NB4 (cell line): ENCODE results near the gene CTNNA3.

Experiments
- DNase-seq: peaks from one replicate; pipeline ENCODE4 v3.0.0; 2010; ENCODE audit warnings: low read depth
- H3K4me3 ChIP-seq: one replicate; pipeline ENCODE4 v1.5.1; 2011; ENCODE audit warnings: mild to moderate bottlenecking, low read depth, low read length, moderate library complexity
- MYC ChIP-seq: IDR thresholded peaks from 2 replicates; pipeline ENCODE4 v1.6.1; 2011; ENCODE audit warnings: low read depth, low read length
- POLR2A ChIP-seq: IDR thresholded peaks from 2 replicates; pipeline ENCODE4 v1.6.1; 2011; ENCODE audit warnings: mild to moderate bottlenecking; ENCODE audit not compliant: insufficient read length; ENCODE audit errors: extremely low read depth
- TF ChIP-seq, protein P1 (sequence below): IDR thresholded peaks from 2 replicates; pipeline ENCODE4 v1.6.1; 2011; ENCODE audit warnings: low read depth, low read length
- TF ChIP-seq, protein P2 (sequence below): IDR thresholded peaks from one replicate; pipeline ENCODE4 v1.5.1; 2012; ENCODE audit warnings: low read depth, low read length

Gene CTNNA3

DNA sequence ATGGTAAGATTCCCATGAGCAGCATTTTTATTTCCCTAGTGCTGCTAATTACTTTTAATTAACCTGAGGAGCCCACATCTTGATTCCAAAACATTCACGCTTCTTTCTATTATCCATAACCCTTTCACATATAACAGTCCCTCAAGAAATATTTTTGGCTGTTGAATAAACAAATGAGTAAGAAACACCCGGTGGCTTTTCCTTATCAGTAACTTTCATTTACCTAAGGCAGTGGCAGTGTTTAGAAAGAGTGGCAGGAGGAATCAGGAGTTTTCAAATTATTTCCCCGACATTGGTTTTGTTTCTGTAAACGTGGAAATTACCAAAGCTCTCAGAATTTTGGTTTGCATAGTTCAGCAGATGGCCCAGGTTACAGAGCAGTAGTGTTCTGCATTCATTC, 1785.8 kb downstream of the CTNNA3 start:
- no peak overlapping the region for H3K4me3 ChIP-seq
- TF ChIP-seq POLR2A, result no peak
- TF ChIP-seq MYC, result no peak
- TF ChIP-seq, protein P1, sequence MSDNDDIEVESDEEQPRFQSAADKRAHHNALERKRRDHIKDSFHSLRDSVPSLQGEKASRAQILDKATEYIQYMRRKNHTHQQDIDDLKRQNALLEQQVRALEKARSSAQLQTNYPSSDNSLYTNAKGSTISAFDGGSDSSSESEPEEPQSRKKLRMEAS, result no peak
- TF ChIP-seq, protein P2, sequence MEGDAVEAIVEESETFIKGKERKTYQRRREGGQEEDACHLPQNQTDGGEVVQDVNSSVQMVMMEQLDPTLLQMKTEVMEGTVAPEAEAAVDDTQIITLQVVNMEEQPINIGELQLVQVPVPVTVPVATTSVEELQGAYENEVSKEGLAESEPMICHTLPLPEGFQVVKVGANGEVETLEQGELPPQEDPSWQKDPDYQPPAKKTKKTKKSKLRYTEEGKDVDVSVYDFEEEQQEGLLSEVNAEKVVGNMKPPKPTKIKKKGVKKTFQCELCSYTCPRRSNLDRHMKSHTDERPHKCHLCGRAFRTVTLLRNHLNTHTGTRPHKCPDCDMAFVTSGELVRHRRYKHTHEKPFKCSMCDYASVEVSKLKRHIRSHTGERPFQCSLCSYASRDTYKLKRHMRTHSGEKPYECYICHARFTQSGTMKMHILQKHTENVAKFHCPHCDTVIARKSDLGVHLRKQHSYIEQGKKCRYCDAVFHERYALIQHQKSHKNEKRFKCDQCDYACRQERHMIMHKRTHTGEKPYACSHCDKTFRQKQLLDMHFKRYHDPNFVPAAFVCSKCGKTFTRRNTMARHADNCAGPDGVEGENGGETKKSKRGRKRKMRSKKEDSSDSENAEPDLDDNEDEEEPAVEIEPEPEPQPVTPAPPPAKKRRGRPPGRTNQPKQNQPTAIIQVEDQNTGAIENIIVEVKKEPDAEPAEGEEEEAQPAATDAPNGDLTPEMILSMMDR, result no peak
- DNase-seq, result no peak

DNA sequence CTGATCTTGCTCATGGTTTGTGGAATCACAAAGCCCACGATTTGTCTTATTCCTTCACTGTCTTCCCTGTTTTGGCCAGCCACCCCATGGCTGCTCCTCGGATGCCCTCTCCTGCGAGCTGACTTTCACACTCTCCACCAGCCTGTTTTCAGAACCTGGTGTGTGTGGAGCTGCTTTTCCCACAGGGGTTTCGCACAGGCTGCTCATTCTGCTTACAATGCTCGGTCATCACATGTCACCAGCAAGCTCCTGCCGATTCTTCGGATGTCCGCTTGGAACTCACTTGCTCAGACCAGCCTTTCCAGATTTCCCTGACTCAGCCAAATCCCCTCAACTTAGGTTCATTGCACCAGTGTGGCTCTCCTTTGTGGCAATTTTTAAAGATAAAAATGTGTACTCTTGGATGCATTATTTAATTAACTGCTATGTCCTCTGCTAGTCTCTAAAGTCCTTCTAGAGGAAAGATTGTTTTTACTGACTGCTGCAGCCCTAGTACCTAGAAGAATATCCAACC, 1788.7 kb downstream of the CTNNA3 start:
- TF ChIP-seq POLR2A, result no peak
- TF ChIP-seq, protein P1, result no peak
- TF ChIP-seq, protein P2, result no peak
- DNase-seq, result no peak
- no peak overlapping the region for H3K4me3 ChIP-seq

DNA sequence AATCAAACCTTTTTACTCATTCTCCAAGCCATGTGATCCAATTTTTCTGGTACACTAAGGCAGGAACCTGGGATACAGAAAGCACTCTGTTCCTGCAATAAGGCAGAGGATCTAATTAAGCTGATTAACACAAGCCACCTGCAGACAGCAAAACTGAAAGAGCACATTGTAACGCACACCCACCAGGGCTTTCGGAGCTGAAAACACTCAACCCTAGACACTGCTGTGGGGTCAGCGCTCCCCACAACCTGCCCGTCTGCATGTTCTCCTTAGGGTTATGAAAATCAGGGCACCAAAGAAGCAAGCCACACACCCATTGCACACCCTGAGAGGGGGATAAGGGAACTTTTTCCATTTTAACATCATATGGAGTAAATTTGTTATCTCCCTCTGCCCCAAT, 1792.4 kb downstream of the CTNNA3 start:
- DNase-seq, result no peak
- TF ChIP-seq POLR2A (no peak), MYC (no peak)
- TF ChIP-seq, protein P1, result no peak
- TF ChIP-seq, protein P2, result no peak
- no peak overlapping the region for H3K4me3 ChIP-seq

DNA sequence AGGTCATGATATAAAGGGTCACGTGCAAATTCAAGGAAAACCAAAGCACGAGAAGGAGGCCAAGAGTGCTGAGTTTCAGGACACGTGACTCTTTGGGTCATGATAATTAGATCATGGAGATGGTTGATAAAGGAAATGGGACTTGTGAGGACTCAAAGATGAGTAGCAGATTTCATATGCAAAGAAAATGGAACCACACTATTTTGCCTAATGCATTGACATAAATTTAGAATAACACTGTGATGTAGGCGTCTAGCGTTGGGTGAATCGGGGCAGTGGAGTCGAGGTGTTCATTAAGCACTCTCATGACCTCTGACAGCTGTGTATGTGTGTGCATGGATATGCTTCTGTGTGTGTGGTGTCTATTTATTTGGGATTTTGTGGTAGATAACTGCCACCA, 1795.7 kb downstream of the CTNNA3 start:
- TF ChIP-seq MYC (no peak), POLR2A (no peak)
- TF ChIP-seq, protein P1, result no peak
- TF ChIP-seq, protein P2, result no peak
- no peak overlapping the region for H3K4me3 ChIP-seq
- DNase-seq, result no peak

DNA sequence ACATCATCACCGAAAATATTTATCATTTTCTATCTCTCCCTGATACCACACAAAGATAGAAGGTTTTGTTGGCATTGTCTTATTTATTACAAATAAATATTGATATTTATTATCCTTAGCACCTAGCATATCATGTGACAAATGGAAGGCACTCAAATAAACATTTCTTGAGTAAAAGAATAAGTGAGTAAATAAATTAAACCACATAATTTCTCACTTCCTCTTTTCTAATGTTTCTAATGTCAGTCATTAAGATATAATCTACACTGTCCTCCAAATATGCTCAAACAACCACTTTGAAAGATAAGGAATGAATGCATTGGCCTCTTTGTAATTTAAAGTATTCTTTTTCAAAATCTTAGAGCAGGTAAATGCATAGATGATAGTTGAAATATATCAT, 1797.9 kb downstream of the CTNNA3 start:
- no peak for DNase-seq
- no peak overlapping the region for H3K4me3 ChIP-seq
- TF ChIP-seq, protein P2, result no peak
- TF ChIP-seq, protein P1, result no peak
- TF ChIP-seq POLR2A (no peak), MYC (no peak)

DNA sequence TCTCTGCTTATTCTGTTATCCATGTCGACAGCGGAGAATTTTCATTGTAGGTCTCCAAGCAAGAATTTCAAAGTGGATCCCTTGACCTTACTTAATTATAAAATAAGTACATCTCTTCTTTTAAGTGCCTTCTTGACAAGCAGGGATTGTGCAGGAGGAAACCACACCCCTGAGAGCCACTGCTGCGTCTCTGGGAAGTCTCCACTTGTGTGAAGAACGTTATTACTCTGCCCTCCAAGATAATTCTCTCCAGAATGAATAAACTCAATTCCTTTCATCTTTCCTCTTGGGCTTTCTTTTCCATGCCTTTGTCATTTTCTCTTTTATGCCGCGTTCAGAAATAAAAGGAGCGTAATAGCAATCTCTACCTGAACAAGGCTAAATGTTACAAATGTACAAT, 1801.0 kb downstream of the CTNNA3 start:
- no peak for DNase-seq
- TF ChIP-seq, protein P2, result no peak
- no peak overlapping the region for H3K4me3 ChIP-seq
